ENCODE measurements around the gene ZMYM2. TPM values are rescaled to one million over a fixed set of nuclear protein-coding genes. Genes with fewer than 3 reads are reported as not detected.

The ZMYM2 gene
- total RNA-seq, 1 donor from 2014 or later = 109 TPM

DNA sequence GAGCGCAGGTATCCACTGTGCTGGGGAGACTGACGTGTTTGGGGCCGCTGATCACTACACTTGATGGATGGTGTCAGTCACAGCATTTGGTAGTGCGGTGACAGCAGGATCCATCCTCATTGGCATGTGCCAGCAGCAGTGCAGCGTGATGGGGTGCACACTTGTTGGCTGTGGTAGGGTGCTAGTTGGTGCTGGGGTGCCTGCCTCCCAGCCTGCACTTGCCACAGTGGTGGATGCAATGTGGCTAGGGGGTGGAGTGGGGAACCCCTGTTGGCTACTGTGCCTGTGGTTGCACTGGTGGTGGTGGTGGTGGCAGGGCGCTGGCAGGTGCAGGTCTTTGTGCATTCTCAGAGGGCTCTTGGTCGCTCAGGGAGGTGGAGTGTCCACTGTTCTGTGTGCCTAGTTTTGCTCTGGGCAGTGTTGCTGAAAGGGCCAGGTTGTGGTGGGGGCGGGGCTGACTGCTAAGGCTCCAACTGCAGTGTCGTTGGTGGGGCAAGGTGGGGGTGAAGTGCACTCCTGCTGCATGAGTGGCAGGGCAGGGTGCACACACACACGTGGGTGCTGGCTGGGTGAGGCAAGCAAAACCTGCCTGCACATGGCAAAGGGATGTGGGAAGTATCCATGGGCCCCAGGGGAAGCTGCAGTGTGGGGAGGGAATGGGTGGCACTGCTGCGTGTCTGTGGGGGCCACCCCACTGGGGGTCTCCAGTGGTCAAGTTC, 84.8 kb downstream of the ZMYM2 start:
- Histone ChIP-seq H3K27ac (ENCODE audit: low read depth, low read length) (no peak overlapping the region), H3K79me2 (ENCODE audit: insufficient read depth, low read length) (peaks cover 50% of the 10 kb centered on the region), H3K36me3 (ENCODE audit: insufficient read depth, low read length) (peaks cover 2% of the 10 kb centered on the region), H2AFZ (ENCODE audit: low read depth, low read length) (no peak overlapping the region), H3K4me1 (ENCODE audit: insufficient read depth, low read length) (no peaks in the 10 kb centered on the region), H3K4me3 (ENCODE audit: insufficient read depth, low read depth, low read length) (no peak overlapping the region), H3K9ac (ENCODE audit: low read length) (no peak overlapping the region), H3K9me3 (ENCODE audit: insufficient read depth, low read depth, low read length) (no peaks in the 10 kb centered on the region), H4K20me1 (ENCODE audit: insufficient read depth, low read length) (peaks cover 66% of the 10 kb centered on the region), H3K4me2 (ENCODE audit: low read length) (no peak overlapping the region), H3K27me3 (ENCODE audit: insufficient read depth, low read length) (no peaks in the 10 kb centered on the region)
- no peak overlapping the region for H3K4me3 Mint-ChIP-seq (ENCODE audit: unreplicated experiment)
- peaks cover 30% of the 10 kb centered on the region for H3K36me3 Mint-ChIP-seq (ENCODE audit: low read depth, unreplicated experiment)
- TF ChIP-seq, protein P1, sequence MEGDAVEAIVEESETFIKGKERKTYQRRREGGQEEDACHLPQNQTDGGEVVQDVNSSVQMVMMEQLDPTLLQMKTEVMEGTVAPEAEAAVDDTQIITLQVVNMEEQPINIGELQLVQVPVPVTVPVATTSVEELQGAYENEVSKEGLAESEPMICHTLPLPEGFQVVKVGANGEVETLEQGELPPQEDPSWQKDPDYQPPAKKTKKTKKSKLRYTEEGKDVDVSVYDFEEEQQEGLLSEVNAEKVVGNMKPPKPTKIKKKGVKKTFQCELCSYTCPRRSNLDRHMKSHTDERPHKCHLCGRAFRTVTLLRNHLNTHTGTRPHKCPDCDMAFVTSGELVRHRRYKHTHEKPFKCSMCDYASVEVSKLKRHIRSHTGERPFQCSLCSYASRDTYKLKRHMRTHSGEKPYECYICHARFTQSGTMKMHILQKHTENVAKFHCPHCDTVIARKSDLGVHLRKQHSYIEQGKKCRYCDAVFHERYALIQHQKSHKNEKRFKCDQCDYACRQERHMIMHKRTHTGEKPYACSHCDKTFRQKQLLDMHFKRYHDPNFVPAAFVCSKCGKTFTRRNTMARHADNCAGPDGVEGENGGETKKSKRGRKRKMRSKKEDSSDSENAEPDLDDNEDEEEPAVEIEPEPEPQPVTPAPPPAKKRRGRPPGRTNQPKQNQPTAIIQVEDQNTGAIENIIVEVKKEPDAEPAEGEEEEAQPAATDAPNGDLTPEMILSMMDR (IDR thresholded peaks at IDR 0.05; ENCODE audit: insufficient read depth, low read depth, low read length) = no peak
- no peak for TF ChIP-seq EZH2 (IDR thresholded peaks at IDR 0.05; ENCODE audit: insufficient read depth, low read length)
- no peaks in the 10 kb centered on the region for H3K27me3 Mint-ChIP-seq (ENCODE audit: low read depth, unreplicated experiment)
- no peak overlapping the region for H3K27ac Mint-ChIP-seq (ENCODE audit: unreplicated experiment)
- H3K4me1 Mint-ChIP-seq (ENCODE audit: low read depth, unreplicated experiment) = peaks cover 9% of the 10 kb centered on the region
- no peak for FAIRE-seq
- H3K9me3 Mint-ChIP-seq (ENCODE audit: unreplicated experiment) = no peaks in the 10 kb centered on the region
- DNase-seq (ENCODE audit: low read depth) = no peak

DNA sequence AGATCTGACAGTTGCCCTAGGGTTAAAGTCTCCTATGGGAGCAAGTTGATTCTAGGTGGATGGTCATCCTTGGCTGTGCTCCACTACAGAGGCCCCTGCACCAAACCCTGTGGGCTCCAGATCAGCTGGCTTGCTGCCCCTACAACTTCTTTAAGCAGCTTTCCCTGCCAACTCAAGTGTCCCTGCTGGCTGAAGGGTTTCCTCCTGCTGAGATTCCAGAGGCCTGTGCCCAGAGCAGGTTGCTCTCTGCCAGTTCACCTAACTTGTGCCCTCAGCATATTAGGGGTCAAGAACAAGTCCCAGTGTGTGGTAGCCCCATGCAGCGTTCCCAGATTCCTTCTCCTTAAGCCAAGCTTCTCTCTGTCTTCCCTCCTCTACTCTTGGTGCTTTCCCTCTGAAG, 85.6 kb downstream of the ZMYM2 start:
- H2AFZ ChIP-seq (ENCODE audit: low read depth, low read length) = no peak overlapping the region
- H3K36me3 Mint-ChIP-seq (ENCODE audit: low read depth, unreplicated experiment) = peaks cover 24% of the 10 kb centered on the region

More for the DNA sequence above, 85.6 kb downstream of the ZMYM2 start:
- H3K9me3 Mint-ChIP-seq (ENCODE audit: unreplicated experiment) = no peaks in the 10 kb centered on the region
- Histone ChIP-seq H3K27me3 (ENCODE audit: insufficient read depth, low read length) (no peaks in the 10 kb centered on the region), H3K27ac (ENCODE audit: low read depth, low read length) (no peak overlapping the region), H3K4me3 (ENCODE audit: insufficient read depth, low read depth, low read length) (no peak overlapping the region), H3K4me2 (ENCODE audit: low read length) (no peak overlapping the region), H4K20me1 (ENCODE audit: insufficient read depth, low read length) (peaks cover 65% of the 10 kb centered on the region), H3K36me3 (ENCODE audit: insufficient read depth, low read length) (peaks cover 2% of the 10 kb centered on the region), H3K4me1 (ENCODE audit: insufficient read depth, low read length) (no peaks in the 10 kb centered on the region), H3K9ac (ENCODE audit: low read length) (no peak overlapping the region), H3K79me2 (ENCODE audit: insufficient read depth, low read length) (peaks cover 43% of the 10 kb centered on the region), H3K9me3 (ENCODE audit: insufficient read depth, low read depth, low read length) (no peaks in the 10 kb centered on the region)
- H3K27ac Mint-ChIP-seq (ENCODE audit: unreplicated experiment) = no peak overlapping the region
- no peaks in the 10 kb centered on the region for H3K27me3 Mint-ChIP-seq (ENCODE audit: low read depth, unreplicated experiment)
- H3K4me1 Mint-ChIP-seq (ENCODE audit: low read depth, unreplicated experiment) = peaks cover 14% of the 10 kb centered on the region
- DNase-seq (ENCODE audit: low read depth) = no peak
- no peak overlapping the region for H3K4me3 Mint-ChIP-seq (ENCODE audit: unreplicated experiment)
- no peak for FAIRE-seq
- TF ChIP-seq EZH2 (IDR thresholded peaks at IDR 0.05; ENCODE audit: insufficient read depth, low read length) = no peak
- TF ChIP-seq, protein P1 (IDR thresholded peaks at IDR 0.05; ENCODE audit: insufficient read depth, low read depth, low read length) = no peak

Data from astrocyte (in vitro differentiated cells and primary cell).